Thymus (tissue), 11 donors: ENCODE measurements around the gene SOS1. TPM values are rescaled to one million over a fixed set of nuclear protein-coding genes. Genes with fewer than 3 reads are reported as not detected.
"Not testable (repeated sequence)": the region's sequence is repeated elsewhere in the genome, so short reads cannot be mapped to it uniquely, and the experiment has no call there.

ENCODE experiments used
- DNase-seq, 9 donors: peaks; one replicate each; pipeline ENCODE4 v3.0.0-alpha.2; 2013; ENCODE audit warnings: low spot score in 9 of 9, low read depth in 6 of 9, missing footprints in 1 of 9
- H3K27ac ChIP-seq, 2 donors: one replicate each; pipeline ENCODE4 v1.5.1; 2013; ENCODE audit warnings: control low read depth in 1 of 2, low read depth in 1 of 2, low read length in 1 of 2, mild to moderate bottlenecking in 1 of 2, moderate library complexity in 1 of 2
- H3K27me3 ChIP-seq, 2 donors: one replicate each; pipeline ENCODE4 v1.5.1; 2013; ENCODE audit warnings: low read length in 1 of 2; ENCODE audit not compliant: control insufficient read depth in 2 of 2, insufficient read depth in 1 of 2
- H3K36me3 ChIP-seq, 2 donors: one replicate each; pipeline ENCODE4 v1.5.1; 2013; ENCODE audit warnings: low read length in 1 of 2, mild to moderate bottlenecking in 1 of 2, moderate library complexity in 1 of 2; ENCODE audit not compliant: control insufficient read depth in 2 of 2, insufficient read depth in 2 of 2
- H3K4me1 ChIP-seq, 2 donors: one replicate each; pipeline ENCODE4 v1.5.1; 2013; ENCODE audit warnings: low read length in 2 of 2; ENCODE audit not compliant: control insufficient read depth in 2 of 2, insufficient read depth in 2 of 2
- H3K4me3 ChIP-seq, 2 donors: one replicate each; pipeline ENCODE4 v1.5.1; 2013; ENCODE audit warnings: low read length in 2 of 2, control low read depth in 1 of 2, mild to moderate bottlenecking in 1 of 2
- H3K9me3 ChIP-seq, 2 donors: one replicate each; pipeline ENCODE4 v1.5.1; 2013; ENCODE audit warnings: low read length in 1 of 2, mild to moderate bottlenecking in 1 of 2; ENCODE audit not compliant: control insufficient read depth in 2 of 2, insufficient read depth in 1 of 2
- WGBS: extraction: QIAGEN DNeasy Blood & Tissue Kit; methylation state at CpG from one replicate; pipeline ENCODE4 v1.1.7; 2013; 5-methylcytosine and 5-hydroxymethylcytosine counted together
- polyA plus RNA-seq: library from polyadenylated mRNA; stranded (reverse); fragments of 200-250 nt; gene quantifications from one replicate; pipeline ENCODE4 v1.2.3, GENCODE V29; 2013
- total RNA-seq: library from RNA; stranded (reverse); fragments of 120-200 nt; gene quantifications from one replicate; pipeline ENCODE4 v1.2.4, GENCODE V29; 2013
- donor health status: healthy.

The SOS1 gene
- total and polyA plus RNA-seq, 2 donors = 10.4 to 12.5 TPM

- no peaks in the 10 kb centered on the region for H3K36me3 ChIP-seq
- H3K27ac ChIP-seq = no peak overlapping the region
- no peaks in the 10 kb centered on the region for H3K9me3 ChIP-seq
- H3K4me3 ChIP-seq = no peak overlapping the region
- H3K4me1 ChIP-seq = peaks cover 0 to 5% of the 10 kb centered on the region in 2 donors
- DNase-seq = no peak
- no peaks in the 10 kb centered on the region for H3K27me3 ChIP-seq
- WGBS = 86% methylated on average over 8 of the region's 8 CpGs
These were observed 20.8 kb upstream of the SOS1 start for GRCh38 chr2:39141334-39142271.

- DNase-seq, H3K4me3 ChIP-seq, H3K36me3 ChIP-seq, H3K27me3 ChIP-seq, H3K27ac ChIP-seq, H3K9me3 ChIP-seq, H3K4me1 ChIP-seq: not testable (repeated sequence)
- 98% methylated on average over 7 of the region's 7 CpGs for WGBS
These were observed 20.1 kb upstream of the SOS1 start for GRCh38 chr2:39140948-39141333.

DNA sequence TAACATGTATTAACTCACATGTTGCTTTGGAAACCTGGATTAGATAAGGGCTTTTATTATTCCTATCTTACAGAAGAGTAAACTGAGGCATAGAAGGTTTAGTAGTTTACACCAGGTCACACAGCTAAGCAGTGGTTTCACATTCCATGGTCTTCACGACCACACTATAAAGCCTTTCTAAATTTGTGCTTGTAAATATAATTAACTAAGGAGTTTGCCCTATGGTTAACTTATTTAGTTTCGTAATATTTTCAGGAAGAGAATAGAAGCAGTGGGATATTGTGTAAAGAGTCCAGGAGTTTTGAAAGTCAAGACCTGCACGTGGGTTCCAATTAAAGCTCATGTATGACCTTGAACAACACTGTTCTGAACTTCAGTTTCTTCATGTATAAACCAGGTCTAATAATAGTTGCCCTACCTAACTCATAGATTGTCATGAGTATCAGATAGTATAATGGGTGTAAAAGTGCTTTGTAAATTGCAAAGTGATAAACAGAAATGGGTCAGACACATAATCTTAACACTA lies 19.5 kb upstream of the SOS1 start:
- Histone ChIP-seq H3K9me3 (no peaks in the 10 kb centered on the region), H3K27me3 (no peaks in the 10 kb centered on the region), H3K27ac (no peak overlapping the region), H3K4me1 (peaks cover 8 to 15% of the 10 kb centered on the region in 2 donors), H3K4me3 (no peak overlapping the region), H3K36me3 (no peaks in the 10 kb centered on the region)
- 94% methylated on average over 3 of the region's 3 CpGs for WGBS
- DNase-seq = no peak

DNA sequence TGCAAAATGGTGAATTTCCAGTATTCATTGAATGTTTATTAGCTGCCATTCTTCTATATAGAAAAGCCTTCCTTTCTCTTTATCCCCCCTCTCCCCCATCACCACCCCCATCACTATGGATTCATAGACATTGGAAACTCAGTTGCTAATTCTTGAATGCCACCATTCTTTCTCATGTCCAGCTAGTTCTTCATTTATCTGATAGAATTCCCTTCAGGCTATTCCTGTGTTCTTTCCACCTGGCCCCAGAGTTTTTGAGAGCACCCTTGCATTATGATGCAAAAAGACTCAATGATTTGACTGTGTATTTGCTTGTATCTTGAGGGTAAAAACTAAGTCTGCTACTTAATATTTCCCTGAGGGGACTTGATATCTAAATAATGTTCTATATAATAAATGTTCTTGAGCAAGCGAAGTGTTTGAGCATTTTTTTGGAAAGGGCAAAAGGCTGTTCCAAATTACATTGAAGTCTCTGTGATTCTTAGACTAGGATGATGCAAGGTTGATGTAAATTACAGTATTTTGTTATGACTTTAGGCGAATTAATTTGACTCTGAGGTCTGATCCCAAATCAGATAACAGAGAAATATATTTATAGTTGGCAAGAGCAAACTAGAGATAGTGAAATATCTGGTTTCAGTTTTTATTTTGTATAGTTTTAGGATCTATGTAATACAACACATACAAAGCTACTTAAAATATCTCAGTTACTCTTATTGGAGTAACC lies 18.8 kb upstream of the SOS1 start:
- Histone ChIP-seq H3K27me3 (no peaks in the 10 kb centered on the region), H3K36me3 (no peaks in the 10 kb centered on the region), H3K27ac (no peak overlapping the region), H3K9me3 (no peaks in the 10 kb centered on the region), H3K4me3 (no peak overlapping the region), H3K4me1 (peaks cover 8 to 15% of the 10 kb centered on the region in 2 donors)
- 72% methylated on average over 2 of the region's 2 CpGs for WGBS
- DNase-seq = no peak

GRCh38 chr2:39138837-39139211 lies 18.0 kb upstream of the SOS1 start:
- Histone ChIP-seq H3K27ac (no peak overlapping the region), H3K4me3 (no peak overlapping the region), H3K27me3 (no peaks in the 10 kb centered on the region), H3K9me3 (no peaks in the 10 kb centered on the region), H3K36me3 (no peaks in the 10 kb centered on the region), H3K4me1 (peaks cover 8 to 15% of the 10 kb centered on the region in 2 donors)
- WGBS = 96% methylated on average over 8 of the region's 8 CpGs
- no peak for DNase-seq

DNA sequence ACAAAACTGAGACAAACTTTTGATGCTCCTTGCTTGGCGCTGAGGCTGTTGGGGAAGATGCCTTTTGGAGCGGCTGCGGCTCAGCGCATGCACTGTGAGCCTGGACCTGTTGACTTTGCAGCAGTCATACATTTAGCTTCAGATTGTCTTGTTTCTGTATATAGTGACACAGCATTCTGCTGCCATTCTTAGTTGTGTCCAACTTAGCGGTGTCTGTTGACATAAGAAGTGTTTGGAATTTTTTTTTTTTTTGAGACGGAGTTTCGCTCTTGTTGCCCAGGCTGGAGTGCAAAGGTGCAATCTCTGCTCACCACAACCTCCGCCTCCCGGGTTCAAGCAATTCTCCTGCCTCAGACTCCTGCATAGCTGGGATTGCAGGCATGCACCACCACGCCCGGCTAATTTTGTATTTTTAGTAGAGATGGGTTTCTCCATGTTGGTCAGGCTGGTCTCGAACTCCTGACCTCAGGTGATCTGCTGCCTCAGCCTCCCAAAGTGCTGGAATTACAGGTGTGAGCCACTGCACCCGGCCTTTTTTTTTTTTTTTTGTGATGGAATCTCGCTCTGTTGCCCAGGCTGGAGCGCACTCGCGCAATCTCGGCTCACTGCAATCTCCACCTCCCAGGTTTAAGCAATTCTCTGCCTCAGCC lies 17.5 kb upstream of the SOS1 start:
- H3K9me3 ChIP-seq, H3K27ac ChIP-seq, H3K27me3 ChIP-seq, DNase-seq, H3K4me3 ChIP-seq, H3K36me3 ChIP-seq: not testable (repeated sequence)
- 98% methylated on average over 18 of the region's 18 CpGs for WGBS
- peaks cover 8 to 15% of the 10 kb centered on the region in 2 donors for H3K4me1 ChIP-seq

GRCh38 chr2:39136799-39137198 lies 15.9 kb upstream of the SOS1 start:
- Histone ChIP-seq H3K4me3 (no peak overlapping the region), H3K9me3 (no peaks in the 10 kb centered on the region), H3K4me1 (peaks cover 8 to 15% of the 10 kb centered on the region in 2 donors), H3K27me3 (no peaks in the 10 kb centered on the region), H3K27ac (peak overlapping the region in 1 of 2 donors; percentile 24), H3K36me3 (no peaks in the 10 kb centered on the region)
- no peak for DNase-seq
- 16% methylated on average over 5 of the region's 5 CpGs for WGBS

DNA sequence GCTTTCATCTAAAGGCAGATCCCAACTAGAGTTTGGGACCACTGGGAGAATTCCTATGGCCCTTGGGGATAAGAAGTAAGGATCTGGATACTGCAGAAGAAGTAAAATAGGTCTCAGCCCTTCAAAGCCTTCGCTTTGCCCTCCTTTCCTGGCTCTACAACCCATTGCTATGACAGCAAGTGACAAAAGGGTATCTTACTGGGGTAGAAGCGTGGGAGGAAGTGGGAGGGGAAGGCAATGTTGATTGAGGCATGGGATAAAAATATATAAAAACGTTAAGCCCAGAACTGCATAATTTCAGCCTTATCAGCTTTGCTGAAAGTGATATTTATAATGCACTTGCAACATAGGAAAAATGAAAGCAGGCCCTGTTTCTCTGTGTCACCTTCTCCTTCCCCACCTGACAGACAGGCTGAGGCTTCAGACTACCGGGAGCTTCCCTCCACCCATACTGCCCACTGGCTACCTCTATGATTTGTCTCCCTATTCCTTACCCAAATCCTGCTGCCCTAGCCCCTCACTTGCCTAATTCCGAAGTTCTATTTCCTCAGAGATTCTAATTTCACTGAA lies 14.9 kb upstream of the SOS1 start:
- no peaks in the 10 kb centered on the region for H3K36me3 ChIP-seq
- H3K27me3 ChIP-seq = no peaks in the 10 kb centered on the region
- H3K9me3 ChIP-seq = no peaks in the 10 kb centered on the region
- H3K27ac ChIP-seq = no peak overlapping the region
- H3K4me1 ChIP-seq = peaks cover 8 to 15% of the 10 kb centered on the region in 2 donors
- DNase-seq = peak in 1 of 9 donors; percentile 44
- H3K4me3 ChIP-seq = no peak overlapping the region
- 43% methylated on average over 5 of the region's 5 CpGs for WGBS
